ENCODE data around the gene PRSS50. TPM values are rescaled to one million over a fixed set of nuclear protein-coding genes. Genes with fewer than 3 reads are reported as not detected.

The PRSS50 gene
- total RNA-seq, 1 experiment from 2014 or later, result not detected

DNA sequence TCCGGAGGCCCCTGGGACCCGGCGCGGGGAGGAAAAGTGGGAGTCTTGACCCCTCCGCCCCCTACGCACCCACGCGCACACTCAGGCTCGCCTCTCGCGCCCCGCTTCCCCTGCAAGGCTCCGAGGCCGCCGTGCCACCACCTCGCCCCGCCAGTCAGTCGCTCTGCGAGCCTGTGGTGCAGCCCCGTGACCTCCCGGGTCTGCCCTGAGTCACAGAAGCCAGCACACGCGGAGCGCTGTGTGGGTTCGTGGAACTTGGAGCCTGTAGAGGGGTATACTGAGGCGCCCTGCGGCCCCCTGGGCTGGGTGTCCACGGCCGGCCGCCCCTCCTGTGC lies 23.8 kb downstream of the PRSS50 start:
- no peak for DNase-seq (ENCODE audit: extremely low read depth, low read depth)

- no peak for DNase-seq (ENCODE audit: extremely low read depth, low read depth)
Observed at GRCh38 chr3:46693038-46693891, 24.4 kb downstream of the PRSS50 start, which contains the start of gene ALS2CL. TSS of gene ALS2CL (minus strand) at chr3:46693679. CDS start at chr3:46689440, 4,239 bp downstream.

GRCh38 chr3:46692566-46692990 lies 25.1 kb downstream of the PRSS50 start:
- DNase-seq (ENCODE audit: extremely low read depth, low read depth), result no peak

GRCh38 chr3:46690798-46691197 lies 26.9 kb downstream of the PRSS50 start:
- no peak for DNase-seq (ENCODE audit: extremely low read depth, low read depth)

GRCh38 chr3:46685446-46685845 lies 32.2 kb downstream of the PRSS50 start:
- DNase-seq (ENCODE audit: extremely low read depth, low read depth), result no peak

DNA sequence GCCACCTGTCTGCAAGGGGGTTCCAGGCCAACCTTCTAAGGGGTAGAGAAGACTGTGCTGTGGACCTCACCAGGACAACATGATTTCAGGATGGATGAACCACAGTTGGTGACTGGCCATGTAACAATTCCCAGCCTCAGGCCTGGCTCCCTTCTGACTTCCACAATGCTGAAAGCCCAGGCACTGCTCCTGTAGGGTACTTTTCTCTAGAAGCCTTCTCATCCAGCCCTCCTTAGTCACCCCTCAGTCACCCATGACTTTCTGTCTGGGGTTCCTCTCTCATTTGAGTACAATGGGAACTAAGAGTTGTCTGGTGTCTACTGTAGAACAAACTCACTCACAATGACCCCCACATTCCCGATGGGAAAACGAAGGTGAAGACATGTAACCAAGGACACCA lies 32.8 kb downstream of the PRSS50 start:
- no peak for DNase-seq (ENCODE audit: extremely low read depth, low read depth)

DNA sequence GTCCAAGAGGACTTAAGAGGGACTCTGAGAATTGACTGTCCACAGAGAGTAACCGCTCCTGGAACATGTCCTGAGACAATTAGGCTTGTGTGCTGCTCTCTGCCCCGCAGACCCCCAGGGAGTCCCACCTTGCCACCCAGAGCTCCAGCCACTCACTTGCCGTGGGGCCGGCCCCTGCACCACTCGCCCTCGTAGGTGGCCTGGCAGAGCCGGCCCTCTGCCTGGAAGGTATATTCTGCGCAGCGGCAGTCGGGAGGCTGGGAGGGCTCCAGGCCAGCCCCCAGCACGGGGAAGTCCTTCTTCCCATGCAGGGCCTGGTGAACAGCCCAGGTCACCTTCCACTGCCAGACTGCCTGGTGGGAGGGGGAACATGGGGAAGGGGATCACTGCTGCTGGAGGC lies 34.7 kb downstream of the PRSS50 start:
- DNase-seq (ENCODE audit: extremely low read depth, low read depth), result no peak

DNA sequence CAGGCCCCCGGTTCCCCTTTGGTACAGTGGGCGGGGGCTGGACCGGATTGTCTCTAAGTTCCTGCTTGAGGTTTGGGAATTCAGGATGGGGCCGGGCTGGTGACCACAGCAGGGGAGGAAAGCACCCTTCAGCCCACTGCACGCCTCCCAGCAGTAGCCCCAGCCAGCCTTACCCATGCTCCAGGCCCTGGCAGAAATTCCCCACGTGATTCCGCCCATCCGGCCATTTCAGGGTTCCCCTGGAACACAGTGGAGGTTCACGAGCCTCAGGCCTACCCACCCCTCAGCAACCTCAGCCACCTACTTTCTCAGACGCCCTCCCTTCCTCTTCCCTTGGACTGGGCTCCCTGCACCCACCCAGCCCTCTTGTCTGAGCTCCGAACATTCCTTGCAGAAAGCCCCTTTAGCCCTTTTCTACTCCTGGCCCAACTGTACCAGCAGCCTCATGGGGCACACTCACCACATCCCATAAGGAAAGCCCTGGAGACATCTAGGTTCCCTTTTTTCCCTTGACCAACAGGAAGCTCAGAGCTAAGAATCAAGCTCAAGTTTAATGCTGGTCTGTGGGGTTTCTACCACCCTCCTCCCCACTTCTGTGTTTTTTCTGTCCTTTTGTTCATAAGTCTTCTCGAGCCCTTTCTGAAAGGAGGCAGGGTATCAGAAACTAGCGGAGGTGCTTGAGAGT lies 35.7 kb downstream of the PRSS50 start:
- no peak for DNase-seq (ENCODE audit: extremely low read depth, low read depth)

DNA sequence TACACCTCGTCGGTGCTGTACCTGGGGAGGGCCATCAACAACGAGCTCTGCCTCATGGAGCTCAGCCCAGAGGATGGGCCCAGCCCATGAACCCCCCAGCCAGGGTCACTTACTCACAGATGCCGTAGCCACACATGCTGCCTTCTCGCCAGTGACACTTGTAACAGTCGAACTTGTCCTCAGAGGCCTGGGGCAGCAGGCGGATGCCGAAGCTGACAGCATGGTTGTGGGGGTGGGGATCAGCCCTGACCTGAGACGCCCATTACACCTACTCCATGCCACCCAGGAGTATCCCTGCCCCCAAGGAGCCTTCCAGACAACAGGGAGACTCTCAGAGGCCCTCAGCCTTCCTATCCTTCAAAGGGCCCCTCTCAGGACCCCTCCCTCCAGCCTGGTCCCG lies 36.3 kb downstream of the PRSS50 start:
- no peak for DNase-seq (ENCODE audit: extremely low read depth, low read depth)

- no peak for DNase-seq (ENCODE audit: extremely low read depth, low read depth)
Observed at GRCh38 chr3:46680298-46680826, 37.3 kb downstream of the PRSS50 start.

DNA sequence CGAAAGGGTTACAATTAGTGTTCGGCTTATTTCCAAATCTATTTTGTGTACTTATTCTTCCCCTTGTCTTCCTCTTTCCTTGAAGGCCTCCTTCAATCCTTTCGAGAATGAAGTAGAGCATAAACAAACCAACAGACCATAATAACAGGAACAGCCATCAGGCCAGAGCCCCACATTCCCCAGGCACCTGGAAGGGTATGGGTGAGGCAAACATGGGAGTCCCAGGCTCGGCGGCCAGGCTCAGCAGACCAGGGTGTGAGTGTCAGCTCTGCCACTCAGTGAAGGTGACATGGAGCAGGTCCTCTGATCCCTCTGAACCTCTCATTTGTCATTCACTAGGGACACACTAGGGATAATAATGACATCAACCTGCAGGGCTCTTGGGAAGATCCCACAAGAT lies 38.0 kb downstream of the PRSS50 start:
- no peak for DNase-seq (ENCODE audit: extremely low read depth, low read depth)

DNA sequence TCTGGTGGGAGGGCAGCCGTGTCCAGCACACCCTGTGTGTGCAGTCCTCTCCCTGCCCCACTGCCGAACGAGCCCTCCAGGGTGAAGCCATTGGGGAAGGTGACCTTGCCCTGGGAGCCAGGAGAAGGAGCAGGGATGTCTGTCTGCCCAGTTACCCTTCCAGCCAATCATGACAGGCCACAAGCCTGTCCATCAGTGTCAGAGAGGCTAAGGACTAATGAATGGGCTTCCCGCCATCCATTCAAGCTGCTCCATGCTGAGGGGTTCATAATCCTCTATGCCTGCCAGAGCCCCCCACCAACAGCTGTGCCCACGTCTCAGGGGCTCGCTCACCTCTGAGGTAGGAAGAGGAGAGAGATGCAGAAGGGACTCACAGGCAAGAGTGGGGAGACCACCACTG lies 39.4 kb downstream of the PRSS50 start:
- no peak for DNase-seq (ENCODE audit: extremely low read depth, low read depth)

DNA sequence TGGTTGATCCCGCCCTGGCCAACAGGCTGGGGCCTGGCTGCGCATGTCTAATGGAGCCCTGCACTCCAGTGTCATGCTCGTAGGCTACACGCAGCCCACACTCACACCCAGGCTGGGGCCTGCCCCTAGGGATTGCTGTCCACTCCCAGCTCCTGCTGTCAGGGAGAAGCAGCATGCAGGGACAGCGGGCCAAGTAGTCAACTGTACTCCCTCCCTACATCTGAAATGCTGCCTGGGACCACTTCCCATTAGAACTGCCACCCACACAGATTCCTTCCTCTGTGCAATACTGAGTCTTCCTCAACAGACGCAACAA lies 40.3 kb downstream of the PRSS50 start:
- DNase-seq (ENCODE audit: extremely low read depth, low read depth), result no peak

- DNase-seq (ENCODE audit: extremely low read depth, low read depth), result no peak
Observed at GRCh38 chr3:46676601-46677410, 40.9 kb downstream of the PRSS50 start.

- DNase-seq (ENCODE audit: extremely low read depth, low read depth), result no peak
Observed at GRCh38 chr3:46675843-46676567, 41.7 kb downstream of the PRSS50 start.

DNA sequence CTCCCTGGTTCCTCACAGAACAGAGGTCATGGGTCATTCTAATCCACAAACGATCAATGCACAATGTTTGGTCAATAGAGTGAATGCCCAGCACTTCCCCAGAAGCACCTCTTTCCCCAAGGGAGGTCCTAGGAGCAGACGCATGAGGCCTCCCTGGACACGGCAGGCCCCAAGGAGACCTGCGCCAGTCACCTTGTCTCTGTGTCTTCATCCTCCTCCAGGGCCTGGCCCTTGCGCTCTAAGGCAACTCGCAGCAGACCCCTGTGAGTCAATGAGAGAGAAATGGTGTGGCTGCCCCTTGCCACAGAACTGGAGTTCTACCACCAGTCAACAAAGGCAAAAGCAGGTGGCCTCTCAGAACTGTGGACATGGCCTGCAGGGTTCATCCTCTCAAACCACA lies 42.2 kb downstream of the PRSS50 start:
- DNase-seq (ENCODE audit: extremely low read depth, low read depth), result no peak

- DNase-seq (ENCODE audit: extremely low read depth, low read depth), result no peak
Observed at GRCh38 chr3:46674031-46674845, 43.4 kb downstream of the PRSS50 start.

GRCh38 chr3:46673151-46674030 lies 44.3 kb downstream of the PRSS50 start:
- no peak for DNase-seq (ENCODE audit: extremely low read depth, low read depth)

DNA sequence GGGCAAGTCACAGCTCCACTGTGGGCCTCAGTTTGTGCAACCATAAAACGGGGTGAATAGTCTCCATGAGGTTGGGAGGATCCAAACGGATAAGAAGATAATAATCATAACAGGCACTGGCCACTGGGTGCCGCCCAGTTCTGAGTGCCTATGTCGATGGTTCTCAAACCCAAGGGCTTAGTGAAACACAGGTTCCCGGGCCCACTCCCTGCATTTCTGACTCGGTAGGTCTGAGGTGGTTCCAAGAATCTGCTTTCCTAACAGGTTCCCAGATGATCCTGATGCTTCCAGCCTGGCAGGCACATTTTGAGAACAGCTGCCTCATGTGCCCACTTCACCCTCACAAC lies 45.3 kb downstream of the PRSS50 start:
- no peak for DNase-seq (ENCODE audit: extremely low read depth, low read depth)

Measured in NCI-H460 (cell line).